ENCODE results near the gene AKNA. TPM values are rescaled to one million over a fixed set of nuclear protein-coding genes. Genes with fewer than 3 reads are reported as not detected.

The AKNA gene
- total RNA-seq, 4 donors from 2014 or later: 6.4 to 13.2 (median 8.0) TPM

GRCh38 chr9:114373960-114374730, 13.6 kb downstream of the AKNA start:
- no peak for DNase-seq (ENCODE audit: low spot score in 2 of 2)
- WGBS, 2 donors: 91 to 92% methylated on average over 16 of the region's 16 CpGs
- TF ChIP-seq CTCF (IDR thresholded peaks at IDR 0.05) (no peak), POLR2A (IDR thresholded peaks at IDR 0.05) (no peak)
- intact Hi-C loops (cut with DNase I; ENCODE audit: low total_unique reads): no loop called here
- no peak overlapping the region for H3K4me3 ChIP-seq (ENCODE audit: low read depth, poor library complexity, severe bottlenecking)

GRCh38 chr9:114372921-114373448, 14.8 kb downstream of the AKNA start:
- 46 to 63% methylated on average over 8 to 9 of the region's 9 CpGs for WGBS, 2 donors
- intact Hi-C loops (cut with DNase I; ENCODE audit: low total_unique reads): no loop called here
- no peak for TF ChIP-seq POLR2A (IDR thresholded peaks at IDR 0.05)
- TF ChIP-seq CTCF (IDR thresholded peaks at IDR 0.05): no peak
- no peak overlapping the region for H3K4me3 ChIP-seq (ENCODE audit: low read depth, poor library complexity, severe bottlenecking)
- peak in 1 of 2 donors; percentile 91 for DNase-seq (ENCODE audit: low spot score in 2 of 2)

- intact Hi-C loops (cut with DNase I; ENCODE audit: low total_unique reads): no loop called here
- 34 to 38% methylated on average over 11 to 14 of the region's 14 CpGs for WGBS, 2 donors
- no peak overlapping the region for H3K4me3 ChIP-seq (ENCODE audit: low read depth, poor library complexity, severe bottlenecking)
- DNase-seq (ENCODE audit: low spot score in 2 of 2): peak in 1 of 2 donors; percentile 86
- TF ChIP-seq CTCF (IDR thresholded peaks at IDR 0.05) (no peak), POLR2A (IDR thresholded peaks at IDR 0.05) (no peak)
These were observed 15.5 kb downstream of the AKNA start for GRCh38 chr9:114371973-114372917.

GRCh38 chr9:114371343-114371944, 16.3 kb downstream of the AKNA start:
- intact Hi-C loops (cut with DNase I; ENCODE audit: low total_unique reads): no loop called here
- DNase-seq (ENCODE audit: low spot score in 2 of 2): no peak
- WGBS, 2 donors: 75% methylated on average over 5 to 7 of the region's 7 CpGs
- TF ChIP-seq POLR2A (IDR thresholded peaks at IDR 0.05): no peak
- H3K4me3 ChIP-seq (ENCODE audit: low read depth, poor library complexity, severe bottlenecking): no peak overlapping the region

GRCh38 chr9:114370968-114371320, 16.8 kb downstream of the AKNA start:
- TF ChIP-seq CTCF (IDR thresholded peaks at IDR 0.05) (no peak), POLR2A (IDR thresholded peaks at IDR 0.05) (no peak)
- WGBS, 2 donors: 77 to 92% methylated on average over 4 of the region's 4 CpGs
- no peak for DNase-seq (ENCODE audit: low spot score in 2 of 2)
- intact Hi-C loops (cut with DNase I; ENCODE audit: low total_unique reads): no loop called here
- no peak overlapping the region for H3K4me3 ChIP-seq (ENCODE audit: low read depth, poor library complexity, severe bottlenecking)
